ENCODE measurements around the gene ANKS3. TPM values are rescaled to one million over a fixed set of nuclear protein-coding genes. Genes with fewer than 3 reads are reported as not detected.

Gene ANKS3
- total RNA-seq, 1 experiment from 2014 or later: 25.5 TPM

DNA sequence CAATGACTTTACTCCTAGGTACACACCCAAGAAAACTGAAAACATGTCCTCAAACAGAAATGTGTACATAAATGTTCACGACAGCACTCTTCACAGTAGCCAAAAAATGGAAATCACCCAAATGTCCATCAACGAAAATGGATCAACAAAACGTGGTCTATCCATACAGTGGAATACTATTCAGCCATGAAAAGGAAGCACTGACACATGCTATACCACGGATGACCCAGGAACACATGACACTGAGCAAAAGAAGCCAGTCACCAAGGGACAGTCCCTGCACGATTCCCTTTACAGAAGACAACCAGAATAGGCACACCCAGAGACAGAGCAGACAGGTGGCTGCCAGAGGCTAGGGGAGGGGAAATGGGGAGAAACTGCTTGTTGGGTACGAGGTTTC is 21.6 kb upstream of the ANKS3 start:
- intact Hi-C loops (cut with micrococcal nuclease): no loop called here
- ChIA-PET RAD21 (ENCODE audit: low non-redundant PET in 1 of 2, low total read pairs in 2 of 2, uncharacterized antibody in 2 of 2, unreplicated experiment in 2 of 2) (no interaction called here), CTCF (no interaction called here), POLR2A (no interaction called here)
- DNase-seq (ENCODE audit: low read depth, low spot score): no peak
- H3K79me2 ChIP-seq (ENCODE audit: insufficient read depth, low read length): peaks cover 4% of the 10 kb centered on the region; the same call in 1 of the 2 replicates
- H2AFZ ChIP-seq (ENCODE audit: low read depth, low read length, poor library complexity, severe bottlenecking): no peak overlapping the region
- ATAC-seq: no peak
- H3K4me1 ChIP-seq (ENCODE audit: control insufficient read depth in 1 of 2, insufficient read depth in 2 of 2, low read length in 2 of 2): no peaks in the 10 kb centered on the region
- H3K4me3 ChIP-seq (replicated peaks in 1 of 2; ENCODE audit: low read depth in 1 of 2, low read length in 2 of 2): no peak overlapping the region
- no peaks in the 10 kb centered on the region for H4K20me1 ChIP-seq (ENCODE audit: insufficient read depth)
- H3K9me2 ChIP-seq (ENCODE audit: insufficient read depth): no peaks in the 10 kb centered on the region
- H3K27ac ChIP-seq (ENCODE audit: low read depth, low read length): no peak overlapping the region
- no peak for TF ChIP-seq CBX3 (IDR thresholded peaks at IDR 0.05; ENCODE audit: low read depth)
- no peak for TF ChIP-seq SRF (IDR thresholded peaks at IDR 0.05; ENCODE audit: low read depth)
- TF ChIP-seq, protein P1, sequence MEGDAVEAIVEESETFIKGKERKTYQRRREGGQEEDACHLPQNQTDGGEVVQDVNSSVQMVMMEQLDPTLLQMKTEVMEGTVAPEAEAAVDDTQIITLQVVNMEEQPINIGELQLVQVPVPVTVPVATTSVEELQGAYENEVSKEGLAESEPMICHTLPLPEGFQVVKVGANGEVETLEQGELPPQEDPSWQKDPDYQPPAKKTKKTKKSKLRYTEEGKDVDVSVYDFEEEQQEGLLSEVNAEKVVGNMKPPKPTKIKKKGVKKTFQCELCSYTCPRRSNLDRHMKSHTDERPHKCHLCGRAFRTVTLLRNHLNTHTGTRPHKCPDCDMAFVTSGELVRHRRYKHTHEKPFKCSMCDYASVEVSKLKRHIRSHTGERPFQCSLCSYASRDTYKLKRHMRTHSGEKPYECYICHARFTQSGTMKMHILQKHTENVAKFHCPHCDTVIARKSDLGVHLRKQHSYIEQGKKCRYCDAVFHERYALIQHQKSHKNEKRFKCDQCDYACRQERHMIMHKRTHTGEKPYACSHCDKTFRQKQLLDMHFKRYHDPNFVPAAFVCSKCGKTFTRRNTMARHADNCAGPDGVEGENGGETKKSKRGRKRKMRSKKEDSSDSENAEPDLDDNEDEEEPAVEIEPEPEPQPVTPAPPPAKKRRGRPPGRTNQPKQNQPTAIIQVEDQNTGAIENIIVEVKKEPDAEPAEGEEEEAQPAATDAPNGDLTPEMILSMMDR (IDR thresholded peaks at IDR 0.05 in 2 of 3, conservative IDR thresholded peaks at IDR 0.05 in 1 of 3; ENCODE audit: borderline replicate concordance in 1 of 3, insufficient read depth in 1 of 3, low read depth in 2 of 3, low read length in 2 of 3): no peak
- no peak for TF ChIP-seq RAD21 (IDR thresholded peaks at IDR 0.05; ENCODE audit: low read depth)
- TF ChIP-seq ZNF274 (IDR thresholded peaks at IDR 0.05; ENCODE audit: low read depth, low read length): no peak
- no peak for TF ChIP-seq JUND (IDR thresholded peaks at IDR 0.05)
- no peak for TF ChIP-seq FOSL1 (IDR thresholded peaks at IDR 0.05; ENCODE audit: low read depth)
- TF ChIP-seq EZH2phosphoT487 (IDR thresholded peaks at IDR 0.05; ENCODE audit: borderline replicate concordance): no peak
- TF ChIP-seq POLR2AphosphoS5 (IDR thresholded peaks at IDR 0.05; ENCODE audit: low read depth, low read length): no peak
- TF ChIP-seq, protein P2, sequence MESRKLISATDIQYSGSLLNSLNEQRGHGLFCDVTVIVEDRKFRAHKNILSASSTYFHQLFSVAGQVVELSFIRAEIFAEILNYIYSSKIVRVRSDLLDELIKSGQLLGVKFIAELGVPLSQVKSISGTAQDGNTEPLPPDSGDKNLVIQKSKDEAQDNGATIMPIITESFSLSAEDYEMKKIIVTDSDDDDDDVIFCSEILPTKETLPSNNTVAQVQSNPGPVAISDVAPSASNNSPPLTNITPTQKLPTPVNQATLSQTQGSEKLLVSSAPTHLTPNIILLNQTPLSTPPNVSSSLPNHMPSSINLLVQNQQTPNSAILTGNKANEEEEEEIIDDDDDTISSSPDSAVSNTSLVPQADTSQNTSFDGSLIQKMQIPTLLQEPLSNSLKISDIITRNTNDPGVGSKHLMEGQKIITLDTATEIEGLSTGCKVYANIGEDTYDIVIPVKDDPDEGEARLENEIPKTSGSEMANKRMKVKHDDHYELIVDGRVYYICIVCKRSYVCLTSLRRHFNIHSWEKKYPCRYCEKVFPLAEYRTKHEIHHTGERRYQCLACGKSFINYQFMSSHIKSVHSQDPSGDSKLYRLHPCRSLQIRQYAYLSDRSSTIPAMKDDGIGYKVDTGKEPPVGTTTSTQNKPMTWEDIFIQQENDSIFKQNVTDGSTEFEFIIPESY (IDR thresholded peaks at IDR 0.05; ENCODE audit: extremely low read depth, insufficient replicate concordance, low read length): no peak
- TF ChIP-seq, protein P3, sequence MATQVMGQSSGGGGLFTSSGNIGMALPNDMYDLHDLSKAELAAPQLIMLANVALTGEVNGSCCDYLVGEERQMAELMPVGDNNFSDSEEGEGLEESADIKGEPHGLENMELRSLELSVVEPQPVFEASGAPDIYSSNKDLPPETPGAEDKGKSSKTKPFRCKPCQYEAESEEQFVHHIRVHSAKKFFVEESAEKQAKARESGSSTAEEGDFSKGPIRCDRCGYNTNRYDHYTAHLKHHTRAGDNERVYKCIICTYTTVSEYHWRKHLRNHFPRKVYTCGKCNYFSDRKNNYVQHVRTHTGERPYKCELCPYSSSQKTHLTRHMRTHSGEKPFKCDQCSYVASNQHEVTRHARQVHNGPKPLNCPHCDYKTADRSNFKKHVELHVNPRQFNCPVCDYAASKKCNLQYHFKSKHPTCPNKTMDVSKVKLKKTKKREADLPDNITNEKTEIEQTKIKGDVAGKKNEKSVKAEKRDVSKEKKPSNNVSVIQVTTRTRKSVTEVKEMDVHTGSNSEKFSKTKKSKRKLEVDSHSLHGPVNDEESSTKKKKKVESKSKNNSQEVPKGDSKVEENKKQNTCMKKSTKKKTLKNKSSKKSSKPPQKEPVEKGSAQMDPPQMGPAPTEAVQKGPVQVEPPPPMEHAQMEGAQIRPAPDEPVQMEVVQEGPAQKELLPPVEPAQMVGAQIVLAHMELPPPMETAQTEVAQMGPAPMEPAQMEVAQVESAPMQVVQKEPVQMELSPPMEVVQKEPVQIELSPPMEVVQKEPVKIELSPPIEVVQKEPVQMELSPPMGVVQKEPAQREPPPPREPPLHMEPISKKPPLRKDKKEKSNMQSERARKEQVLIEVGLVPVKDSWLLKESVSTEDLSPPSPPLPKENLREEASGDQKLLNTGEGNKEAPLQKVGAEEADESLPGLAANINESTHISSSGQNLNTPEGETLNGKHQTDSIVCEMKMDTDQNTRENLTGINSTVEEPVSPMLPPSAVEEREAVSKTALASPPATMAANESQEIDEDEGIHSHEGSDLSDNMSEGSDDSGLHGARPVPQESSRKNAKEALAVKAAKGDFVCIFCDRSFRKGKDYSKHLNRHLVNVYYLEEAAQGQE (IDR thresholded peaks at IDR 0.05; ENCODE audit: low read depth): no peak
- TF ChIP-seq, protein P4, sequence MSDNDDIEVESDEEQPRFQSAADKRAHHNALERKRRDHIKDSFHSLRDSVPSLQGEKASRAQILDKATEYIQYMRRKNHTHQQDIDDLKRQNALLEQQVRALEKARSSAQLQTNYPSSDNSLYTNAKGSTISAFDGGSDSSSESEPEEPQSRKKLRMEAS (IDR thresholded peaks at IDR 0.05): no peak
- TF ChIP-seq EZH2 (IDR thresholded peaks at IDR 0.05): no peak
- TF ChIP-seq YY1 (IDR thresholded peaks at IDR 0.05; ENCODE audit: extremely low read depth, insufficient replicate concordance, low read depth, low read length): no peak
- no peak for TF ChIP-seq TCF7L2 (IDR thresholded peaks at IDR 0.05; ENCODE audit: borderline replicate concordance, extremely low read depth, insufficient read depth, insufficient read length)
- TF ChIP-seq CEBPB (IDR thresholded peaks at IDR 0.05; ENCODE audit: low read depth): no peak
- peaks cover 0 to 4% of the 10 kb centered on the region in 2 experiments; a peak in 1 of 4 replicates for H3K9me3 ChIP-seq (ENCODE audit: control insufficient read depth in 1 of 2, insufficient read depth in 1 of 2, low read depth in 1 of 2, low read length in 2 of 2)
- H3K36me3 ChIP-seq (ENCODE audit: control insufficient read depth in 1 of 2, insufficient read depth in 2 of 2, low read length in 2 of 2): peaks cover 14 to 29% of the 10 kb centered on the region in 2 experiments; a peak in 3 of 4 replicates
- no peak overlapping the region for H3K9ac ChIP-seq (ENCODE audit: low read length)
- no TSS peak for BruUV-seq (replicated peaks)
- H3K27me3 ChIP-seq (ENCODE audit: insufficient read depth, low read length): no peaks in the 10 kb centered on the region
- no peak overlapping the region for H3K4me2 ChIP-seq (ENCODE audit: low read length)
